NB4 (cell line): ENCODE results near the gene RAB27B.

Experiments used
- DNase-seq: peaks from one replicate; pipeline ENCODE4 v3.0.0; 2010; ENCODE audit warnings: low read depth
- H3K4me3 ChIP-seq: one replicate; pipeline ENCODE4 v1.5.1; 2011; ENCODE audit warnings: mild to moderate bottlenecking, low read depth, low read length, moderate library complexity
- CTCF ChIP-seq: IDR thresholded peaks from one replicate; pipeline ENCODE4 v1.5.1; 2012; ENCODE audit warnings: low read depth, low read length
- MAX ChIP-seq: IDR thresholded peaks from 2 replicates; pipeline ENCODE4 v1.6.1; 2011; ENCODE audit warnings: low read depth, low read length
- MYC ChIP-seq: IDR thresholded peaks from 2 replicates; pipeline ENCODE4 v1.6.1; 2011; ENCODE audit warnings: low read depth, low read length
- POLR2A ChIP-seq: IDR thresholded peaks from 2 replicates; pipeline ENCODE4 v1.6.1; 2011; ENCODE audit warnings: mild to moderate bottlenecking; ENCODE audit not compliant: insufficient read length; ENCODE audit errors: extremely low read depth

The RAB27B gene

DNA sequence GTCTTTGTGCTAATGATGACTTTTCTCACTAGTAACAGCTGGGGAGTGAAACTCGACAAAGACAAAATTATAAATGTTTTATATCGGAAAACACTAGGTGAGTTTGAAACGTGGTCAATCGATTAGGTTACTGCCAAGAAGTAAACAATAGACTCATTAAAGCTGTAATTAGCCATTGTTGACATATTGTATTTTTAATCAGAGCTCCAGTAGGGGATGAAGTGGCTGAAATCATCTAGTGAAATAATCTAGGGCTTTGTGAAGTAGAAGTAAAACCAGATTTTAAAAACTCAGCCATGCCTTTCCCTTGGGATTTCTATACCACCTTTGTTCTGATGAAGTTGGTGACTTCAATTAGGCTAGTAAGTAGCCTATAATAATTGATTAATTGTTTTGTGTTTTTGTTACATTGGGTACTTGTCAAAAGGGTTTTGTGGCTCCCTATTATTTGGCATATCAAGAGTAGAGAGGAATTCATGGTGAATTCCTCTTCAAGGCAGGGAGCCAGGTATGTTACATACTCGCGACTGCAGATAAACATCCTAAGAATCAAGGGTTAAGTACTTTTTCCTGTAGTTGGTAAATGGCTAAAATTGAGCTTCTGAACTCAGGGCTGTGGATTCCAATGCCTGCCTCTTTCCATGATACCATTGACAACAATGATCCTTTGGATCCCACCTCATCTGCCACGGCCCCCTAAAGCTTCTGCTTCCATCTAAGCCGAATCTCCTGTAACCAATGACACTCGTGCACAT is 31.6 kb downstream of the RAB27B start:
- H3K4me3 ChIP-seq = no peak overlapping the region
- TF ChIP-seq MAX = no peak
- TF ChIP-seq MYC = no peak
- no peak for TF ChIP-seq POLR2A
- TF ChIP-seq CTCF = no peak
- no peak for DNase-seq

DNA sequence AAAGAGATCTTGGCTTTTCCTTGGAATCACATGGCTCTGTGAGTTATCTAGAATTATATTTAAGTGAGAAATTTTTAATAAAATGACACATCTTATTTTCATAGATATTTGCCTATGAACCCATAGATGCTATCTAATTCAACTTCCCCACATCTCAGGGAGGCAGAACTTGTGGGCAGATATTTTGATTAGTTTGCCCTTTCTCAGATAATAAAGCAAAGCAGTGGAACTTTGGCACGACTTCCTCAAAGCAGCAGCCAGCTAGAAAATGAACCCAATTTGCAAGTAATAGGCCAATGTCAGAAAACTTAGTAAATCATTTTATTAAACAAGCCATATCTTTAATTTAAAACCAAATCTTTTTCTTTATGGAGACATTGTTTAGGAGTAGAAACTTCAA is 32.7 kb downstream of the RAB27B start:
- peak; percentile 23 for DNase-seq
- TF ChIP-seq MAX = no peak
- TF ChIP-seq MYC = no peak
- TF ChIP-seq CTCF = no peak
- no peak for TF ChIP-seq POLR2A
- no peak overlapping the region for H3K4me3 ChIP-seq

- H3K4me3 ChIP-seq = no peak overlapping the region
- DNase-seq = no peak
- TF ChIP-seq MYC = no peak
- TF ChIP-seq MAX = no peak
- no peak for TF ChIP-seq POLR2A
- no peak for TF ChIP-seq CTCF
These were observed 38.9 kb downstream of the RAB27B start for GRCh38 chr18:54867131-54867530.

GRCh38 chr18:54871231-54871630 is 43.0 kb downstream of the RAB27B start:
- DNase-seq = no peak
- no peak overlapping the region for H3K4me3 ChIP-seq
- TF ChIP-seq CTCF (no peak), POLR2A (no peak), MYC (no peak), MAX (no peak)

GRCh38 chr18:54872681-54873080 is 44.4 kb downstream of the RAB27B start:
- TF ChIP-seq MYC (no peak), MAX (no peak), CTCF (no peak), POLR2A (no peak)
- no peak for DNase-seq
- H3K4me3 ChIP-seq = no peak overlapping the region
